Transverse colon (tissue), 4 donors: ENCODE data around the gene PCNT. TPM values are rescaled to one million over a fixed set of nuclear protein-coding genes. Genes with fewer than 3 reads are reported as not detected.

Source experiments
- DNase-seq: peaks from one replicate; pipeline ENCODE4 v3.0.0-alpha.2; 2019
- H3K27ac ChIP-seq, 4 donors: fragments of 200-600 bp; sonication (generic); 2 replicates each; pipeline ENCODE4 v1.5.1; 2016 to 2018; ENCODE audit warnings: inconsistent platforms in 4 of 4
- H3K27me3 ChIP-seq: fragments of 200-600 bp; sonication (generic); 2 replicates; pipeline ENCODE4 v1.5.1; 2017; ENCODE audit warnings: inconsistent platforms
- H3K36me3 ChIP-seq, 4 donors: fragments of 200-600 bp; sonication (generic); 2 replicates each; pipeline ENCODE4 v1.5.1; 2017 to 2019; ENCODE audit warnings: inconsistent platforms in 4 of 4
- H3K4me1 ChIP-seq, 4 donors: fragments of 200-600 bp; sonication (generic); 2 replicates each; pipeline ENCODE4 v1.5.1; 2017 to 2020; ENCODE audit warnings: inconsistent platforms in 4 of 4
- H3K4me3 ChIP-seq, 4 donors: fragments of 200-600 bp; sonication (generic); 1 replicate in 1 of 4; 2 replicates in 3 of 4; pipeline versions ENCODE4 v1.5.1 to v1.6.1; 2017 to 2019; ENCODE audit warnings: inconsistent platforms in 4 of 4
- H3K9me3 ChIP-seq, 2 donors: fragments of 200-600 bp; sonication (generic); 2 replicates each; pipeline ENCODE4 v1.5.1; 2017 to 2019; ENCODE audit warnings: inconsistent platforms in 2 of 2
- CTCF ChIP-seq, 5 experiments: fragments of 200-600 bp in 3 of 5; fragments of 450-650 bp in 2 of 5; sonication (generic) in 3 of 5; IDR thresholded peaks; 1 replicate in 2 of 5; 2 replicates in 3 of 5; pipeline ENCODE4 v1.5.1; 2016 to 2017; ENCODE audit warnings: antibody characterized with exemption in 5 of 5, inconsistent platforms in 3 of 5, mild to moderate bottlenecking in 2 of 5, moderate library complexity in 1 of 5
- EP300 ChIP-seq: sonication (generic); formaldehyde crosslinking; IDR thresholded peaks from one replicate; pipeline ENCODE4 v1.6.1; 2017; ENCODE audit warnings: antibody characterized with exemption, low read depth
- POLR2A ChIP-seq: fragments of 450-650 bp; IDR thresholded peaks from one replicate; pipeline ENCODE4 v1.6.1; 2016; ENCODE audit warnings: antibody characterized with exemption, mild to moderate bottlenecking, moderate library complexity
- POLR2AphosphoS5 ChIP-seq, 3 donors: sonication (generic); formaldehyde crosslinking; IDR thresholded peaks; one replicate each; pipeline ENCODE4 v1.6.1; 2016; ENCODE audit warnings: antibody characterized with exemption in 3 of 3
- WGBS, 2 donors: methylation state at CpG; one replicate each; pipeline ENCODE4 v1.1.5; 2018; ENCODE audit warnings: low coverage in 1 of 2; 5-methylcytosine and 5-hydroxymethylcytosine counted together
- in situ Hi-C, 4 donors: fragments of 200-750 bp; cut with MboI; loops; one replicate each; pipeline versions ENCODE4 v1.15.0 to v1.15.1; 2017; ENCODE audit warnings: low sequenced_read_pairs in 3 of 4, low pct_ligation_motif_present in 1 of 4, low pct_unique_long_range_greater_than_20kb in 1 of 4
- intact Hi-C: fragments of 100-400 bp; cut with DNase I; formaldehyde crosslinking; loops from one replicate; pipeline ENCODE4 v1.15.1; 2023; ENCODE audit warnings: low total_unique reads
- total RNA-seq, 4 donors: library from RNA; depleted of rRNA; stranded (reverse); fragments of >200 nt; gene quantifications; one replicate each; pipeline ENCODE4 v1.1.0, GENCODE V29; 2016

The PCNT gene
- total RNA-seq, 4 donors from 2014 or later = 27.6 to 171 (median 63.4) TPM

GRCh38 chr21:46319186-46319585 is 4.8 kb upstream of the PCNT start:
- Histone ChIP-seq H3K27me3 (no peaks in the 10 kb centered on the region), H3K27ac (no peak overlapping the region), H3K9me3 (no peaks in the 10 kb centered on the region), H3K4me3 (no peak overlapping the region), H3K36me3 (no peaks in the 10 kb centered on the region), H3K4me1 (peaks cover 11 to 26% (median 16%) of the 10 kb centered on the region in 4 donors)
- in situ Hi-C loops (no loop called here), intact Hi-C loops (no loop called here)
- no peak for DNase-seq
- TF ChIP-seq POLR2AphosphoS5 (IDR thresholded peaks at IDR 0.05) (no peak), CTCF (IDR thresholded peaks at IDR 0.05) (no peak), EP300 (no peak), POLR2A (no peak)
- 91% methylated on average over 7 of the region's 7 CpGs; no CpG with 5 or more reads in 1 of the 2 donors for WGBS, 2 donors

- Histone ChIP-seq H3K4me3 (no peak overlapping the region), H3K27ac (no peak overlapping the region), H3K9me3 (no peaks in the 10 kb centered on the region), H3K36me3 (no peaks in the 10 kb centered on the region), H3K4me1 (peaks cover 11 to 28% (median 19%) of the 10 kb centered on the region in 4 donors), H3K27me3 (no peaks in the 10 kb centered on the region)
- TF ChIP-seq CTCF (IDR thresholded peaks at IDR 0.05) = no peak
- TF ChIP-seq POLR2A = no peak
- no peak for TF ChIP-seq EP300
- no peak for TF ChIP-seq POLR2AphosphoS5 (IDR thresholded peaks at IDR 0.05)
- no peak for DNase-seq
- intact Hi-C loops = no loop called here
- WGBS, 2 donors = 65 to 72% methylated on average over 3 to 4 of the region's 4 CpGs
- in situ Hi-C loops = no loop called here
Observed at GRCh38 chr21:46320331-46320801, 3.6 kb upstream of the PCNT start.

- H3K36me3 ChIP-seq = no peaks in the 10 kb centered on the region
- H3K27me3 ChIP-seq = no peaks in the 10 kb centered on the region
- H3K4me3 ChIP-seq = peak overlapping the region; percentile 55 to 100 (median 91)
- peaks cover 14 to 37% (median 24%) of the 10 kb centered on the region in 4 donors for H3K4me1 ChIP-seq
- no peaks in the 10 kb centered on the region for H3K9me3 ChIP-seq
- WGBS, 2 donors = 1 to 4% methylated on average over 18 to 50 of the region's 50 CpGs
- intact Hi-C loops (no loop called here), in situ Hi-C loops (no loop called here)
- DNase-seq = no peak
- H3K27ac ChIP-seq = peak overlapping the region; percentile 99 to 100 (median 100)
- TF ChIP-seq POLR2AphosphoS5 (IDR thresholded peaks at IDR 0.05) = no peak
- no peak for TF ChIP-seq POLR2A
- TF ChIP-seq EP300 = no peak
- no peak for TF ChIP-seq CTCF (IDR thresholded peaks at IDR 0.05)
Observed at GRCh38 chr21:46322351-46323226, 1.4 kb upstream of the PCNT start.

GRCh38 chr21:46323227-46323709 is 688 bp upstream of the PCNT start:
- Histone ChIP-seq H3K27me3 (no peaks in the 10 kb centered on the region), H3K36me3 (peaks cover 0 to 6% (median 0%) of the 10 kb centered on the region in 4 donors), H3K4me1 (peaks cover 14 to 36% (median 24%) of the 10 kb centered on the region in 4 donors), H3K9me3 (no peaks in the 10 kb centered on the region), H3K27ac (peak overlapping the region; percentile 99 to 100 (median 100)), H3K4me3 (peak overlapping the region; percentile 55 to 100 (median 91))
- WGBS, 2 donors = 0 to 1% methylated on average over 8 to 27 of the region's 34 CpGs
- DNase-seq = no peak
- in situ Hi-C loops (no loop called here), intact Hi-C loops (no loop called here)
- TF ChIP-seq POLR2A (no peak), CTCF (IDR thresholded peaks at IDR 0.05) (peak in 1 of 5 experiments; percentile 13)
